Kidney (tissue), 14 donors: ENCODE data around the gene GRAP2. TPM values are rescaled to one million over a fixed set of nuclear protein-coding genes. Genes with fewer than 3 reads are reported as not detected.

Experiments used
- DNase-seq, 5 donors: peaks; one replicate each; pipeline ENCODE4 v3.0.0-alpha.2; 2013 to 2020
- FAIRE-seq: peaks from 2 replicates; lab custom pipeline; 2012; peaks lifted over from hg19 to GRCh38; lab: Jason Lieb, UNC
- H3K27ac ChIP-seq, 2 donors: one replicate each; pipeline ENCODE4 v1.7.0; 2013; ENCODE audit warnings: low read depth in 2 of 2, low read length in 2 of 2, inconsistent platforms in 1 of 2
- H3K27me3 ChIP-seq: one replicate; pipeline ENCODE4 v1.7.1; 2013; ENCODE audit warnings: low read length, inconsistent platforms; ENCODE audit not compliant: control insufficient read depth, insufficient read depth
- H3K36me3 ChIP-seq, 3 donors: one replicate each; pipeline versions ENCODE4 v1.7.0 to v1.7.1; 2013; ENCODE audit warnings: low read length in 3 of 3, control low read depth in 1 of 3, inconsistent platforms in 1 of 3; ENCODE audit not compliant: insufficient read depth in 3 of 3, control insufficient read depth in 2 of 3
- H3K4me1 ChIP-seq, 3 donors: one replicate each; pipeline versions ENCODE4 v1.7.0 to v1.7.1; 2013; ENCODE audit warnings: low read length in 3 of 3, inconsistent platforms in 1 of 3, low read depth in 1 of 3; ENCODE audit not compliant: control insufficient read depth in 2 of 3, insufficient read depth in 2 of 3
- H3K4me3 ChIP-seq, 3 donors: one replicate each; pipeline versions ENCODE4 v1.7.0 to v1.8.1; 2013; ENCODE audit warnings: low read length in 3 of 3, control low read depth in 1 of 3, inconsistent platforms in 1 of 3
- H3K9ac ChIP-seq, 3 donors: one replicate each; pipeline versions ENCODE4 v1.7.0 to v1.7.1; 2013; ENCODE audit warnings: low read length in 3 of 3, control low read depth in 1 of 3, inconsistent platforms in 1 of 3
- H3K9me3 ChIP-seq, 3 donors: one replicate each; pipeline versions ENCODE4 v1.7.0 to v1.7.1; 2013; ENCODE audit warnings: low read length in 3 of 3, control low read depth in 1 of 3, inconsistent platforms in 1 of 3; ENCODE audit not compliant: control insufficient read depth in 2 of 3, insufficient read depth in 1 of 3
- CTCF ChIP-seq: IDR thresholded peaks from 3 replicates; pipeline ENCODE4 v1.5.1; 2012; ENCODE audit warnings: mild to moderate bottlenecking, moderate library complexity, borderline replicate concordance; ENCODE audit not compliant: insufficient read depth; ENCODE audit errors: extremely low read depth
- intact Hi-C: fragments of 100-400 bp; cut with DNase I; formaldehyde crosslinking; loops from one replicate; pipeline ENCODE4 v1.11.1; 2022
- polyA plus RNA-seq: library from polyadenylated mRNA; stranded (reverse); fragments of 350-450 nt; fragmentation: Illumina TruSeq; extraction: RNeasy Lipid Tissue Mini Kit (QIAGEN cat#74804); gene quantifications from one replicate; pipeline ENCODE4 v1.2.3, GENCODE V29; 2014; ENCODE audit warnings: low read depth, low replicate concordance; ENCODE audit not compliant: insufficient read depth
- total RNA-seq: library from RNA; stranded (reverse); fragmentation: NEBNext Ultra II Directional; extraction: Animal tissue kit (Norgen Biotek cat#: 25700); gene quantifications from one replicate; pipeline ENCODE4 v1.2.1, GENCODE V29; 2021
- donor health status: control.
- donor health status: control.
- donor health status: control.
- donor health status: control.
- donor health status: control.
- donor health status: DM: yes; HTN: yes; CAD: no.
- donor health status: Normal renal cell carcinoma (clear cell type).

GRAP2 gene
- total and polyA plus RNA-seq, 2 donors from 2014 or later, result 0.73 to 9.7 TPM

DNA sequence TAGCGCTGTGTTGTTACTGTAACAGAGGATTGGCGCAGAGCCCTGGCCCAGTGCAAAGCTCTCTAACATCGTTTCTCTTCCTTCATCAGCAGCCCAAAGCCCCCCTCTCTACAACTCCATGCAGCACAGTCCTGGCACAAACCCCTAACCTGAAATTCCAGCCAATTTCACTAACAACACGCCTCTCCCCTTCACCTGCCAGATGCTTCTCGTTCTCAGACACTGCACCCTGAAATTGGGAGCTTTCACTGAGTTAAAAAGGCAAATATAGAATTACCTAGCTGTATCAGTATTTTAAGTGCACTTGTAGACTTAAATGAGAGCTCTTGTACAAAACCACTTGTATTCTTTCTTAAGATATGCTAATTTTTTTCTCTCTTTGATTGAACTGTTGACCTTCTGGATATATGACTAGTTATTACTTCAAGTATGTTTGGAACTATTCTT, 16.3 kb downstream of the GRAP2 start:
- no peak for TF ChIP-seq CTCF
- FAIRE-seq, result no peak
- Histone ChIP-seq H3K4me1 (peaks cover 0 to 2% (median 0%) of the 10 kb centered on the region in 3 donors), H3K27me3 (no peaks in the 10 kb centered on the region), H3K4me3 (no peak overlapping the region), H3K9ac (no peak overlapping the region), H3K9me3 (no peaks in the 10 kb centered on the region), H3K36me3 (no peaks in the 10 kb centered on the region), H3K27ac (no peak overlapping the region)
- intact Hi-C loops, result no loop called here
- no peak for DNase-seq

GRCh38 chr22:39917776-39918495, 17.1 kb downstream of the GRAP2 start:
- no peak for FAIRE-seq
- TF ChIP-seq CTCF, result no peak
- Histone ChIP-seq H3K9ac (no peak overlapping the region), H3K36me3 (no peaks in the 10 kb centered on the region), H3K27me3 (no peaks in the 10 kb centered on the region), H3K4me1 (peaks cover 0 to 2% (median 0%) of the 10 kb centered on the region in 3 donors), H3K9me3 (no peaks in the 10 kb centered on the region), H3K4me3 (no peak overlapping the region), H3K27ac (no peak overlapping the region)
- intact Hi-C loops, result no loop called here
- peak in 1 of 5 donors; percentile 37 for DNase-seq

GRCh38 chr22:39920134-39920743, 19.4 kb downstream of the GRAP2 start:
- no peaks in the 10 kb centered on the region for H3K27me3 ChIP-seq
- H3K36me3 ChIP-seq, result no peaks in the 10 kb centered on the region
- H3K4me3 ChIP-seq, result no peak overlapping the region
- H3K27ac ChIP-seq, result no peak overlapping the region
- intact Hi-C loops, result no loop called here
- no peaks in the 10 kb centered on the region for H3K9me3 ChIP-seq
- no peak for TF ChIP-seq CTCF
- DNase-seq (no peak), FAIRE-seq (no peak)
- H3K9ac ChIP-seq, result no peak overlapping the region
- no peaks in the 10 kb centered on the region for H3K4me1 ChIP-seq
